ENCODE data around the gene FBXW8. TPM values are rescaled to one million over a fixed set of nuclear protein-coding genes. Genes with fewer than 3 reads are reported as not detected.

The FBXW8 gene
- polyA plus RNA-seq, 2 of the 4 experiments (the other 2 are of a cell fraction): 9.8 to 15.7 TPM

DNA sequence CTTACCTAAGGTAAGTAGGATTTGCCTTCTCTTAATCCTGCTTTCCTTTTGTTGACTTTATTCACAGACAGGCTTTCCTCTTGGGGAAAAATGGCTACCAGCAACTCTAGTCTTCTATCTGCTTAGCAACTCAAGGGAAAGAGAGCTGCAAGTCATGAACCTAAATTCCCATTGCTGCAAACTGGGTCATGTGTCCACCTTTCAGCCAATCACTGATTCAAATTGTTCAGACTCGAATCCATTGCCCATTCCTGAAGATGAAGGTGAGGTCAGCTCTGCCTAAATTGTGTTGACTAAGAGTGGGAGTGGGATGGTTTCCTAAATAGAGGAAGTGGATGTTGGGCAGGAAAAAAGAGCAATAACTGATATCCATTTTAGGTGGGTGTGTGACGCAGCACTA, 7.7 kb downstream of the FBXW8 start:
- POLR2A ChIA-PET: no interaction called here
- 69% methylated on average over 2 of the region's 2 CpGs for WGBS (ENCODE audit: missing lambda C conversion rate)
- CTCF ChIA-PET: no interaction called here

DNA sequence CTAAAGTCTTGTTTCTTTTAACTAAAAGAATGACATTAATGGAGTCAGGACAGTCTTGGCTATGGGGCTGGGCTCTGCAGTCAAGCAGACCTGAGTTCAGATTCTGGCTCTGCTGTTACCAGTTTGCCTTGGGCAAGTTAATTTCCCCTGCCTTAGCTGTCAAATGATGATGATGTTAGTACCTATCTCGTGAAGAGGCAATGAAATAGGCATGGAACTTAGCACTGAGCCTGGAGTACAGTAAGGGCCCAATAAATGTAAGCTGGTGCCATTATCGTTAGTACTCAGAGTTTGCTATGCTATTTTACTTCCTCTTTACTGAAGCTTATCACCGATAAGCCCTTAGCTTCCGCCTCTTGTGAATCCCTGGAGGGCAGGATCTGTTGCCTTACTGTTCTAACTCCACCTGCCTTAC, 8.5 kb downstream of the FBXW8 start:
- Histone ChIP-seq H3K4me1 (peaks cover 28% of the 10 kb centered on the region), H3K4me2 (no peak overlapping the region), H3K4me3 (no peak overlapping the region), H3K9me3 (no peaks in the 10 kb centered on the region), H3K27ac (no peak overlapping the region)
- 76% methylated on average over 4 of the region's 4 CpGs for WGBS (ENCODE audit: missing lambda C conversion rate)
- ChIA-PET CTCF (no interaction called here), POLR2A (no interaction called here)
- FAIRE-seq: no peak
- DNase-seq (ENCODE audit: low read depth in 1 of 2, low spot score in 1 of 2): no peak
- TF ChIP-seq TFCP2L1 (CRISPR knock-in tag; IDR thresholded peaks at IDR 0.05): no peak
- TF ChIP-seq, protein P1, sequence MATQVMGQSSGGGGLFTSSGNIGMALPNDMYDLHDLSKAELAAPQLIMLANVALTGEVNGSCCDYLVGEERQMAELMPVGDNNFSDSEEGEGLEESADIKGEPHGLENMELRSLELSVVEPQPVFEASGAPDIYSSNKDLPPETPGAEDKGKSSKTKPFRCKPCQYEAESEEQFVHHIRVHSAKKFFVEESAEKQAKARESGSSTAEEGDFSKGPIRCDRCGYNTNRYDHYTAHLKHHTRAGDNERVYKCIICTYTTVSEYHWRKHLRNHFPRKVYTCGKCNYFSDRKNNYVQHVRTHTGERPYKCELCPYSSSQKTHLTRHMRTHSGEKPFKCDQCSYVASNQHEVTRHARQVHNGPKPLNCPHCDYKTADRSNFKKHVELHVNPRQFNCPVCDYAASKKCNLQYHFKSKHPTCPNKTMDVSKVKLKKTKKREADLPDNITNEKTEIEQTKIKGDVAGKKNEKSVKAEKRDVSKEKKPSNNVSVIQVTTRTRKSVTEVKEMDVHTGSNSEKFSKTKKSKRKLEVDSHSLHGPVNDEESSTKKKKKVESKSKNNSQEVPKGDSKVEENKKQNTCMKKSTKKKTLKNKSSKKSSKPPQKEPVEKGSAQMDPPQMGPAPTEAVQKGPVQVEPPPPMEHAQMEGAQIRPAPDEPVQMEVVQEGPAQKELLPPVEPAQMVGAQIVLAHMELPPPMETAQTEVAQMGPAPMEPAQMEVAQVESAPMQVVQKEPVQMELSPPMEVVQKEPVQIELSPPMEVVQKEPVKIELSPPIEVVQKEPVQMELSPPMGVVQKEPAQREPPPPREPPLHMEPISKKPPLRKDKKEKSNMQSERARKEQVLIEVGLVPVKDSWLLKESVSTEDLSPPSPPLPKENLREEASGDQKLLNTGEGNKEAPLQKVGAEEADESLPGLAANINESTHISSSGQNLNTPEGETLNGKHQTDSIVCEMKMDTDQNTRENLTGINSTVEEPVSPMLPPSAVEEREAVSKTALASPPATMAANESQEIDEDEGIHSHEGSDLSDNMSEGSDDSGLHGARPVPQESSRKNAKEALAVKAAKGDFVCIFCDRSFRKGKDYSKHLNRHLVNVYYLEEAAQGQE (IDR thresholded peaks at IDR 0.05): no peak
- no peak for TF ChIP-seq SMC3 (IDR thresholded peaks at IDR 0.05)
- TF ChIP-seq FOXS1 (CRISPR knock-in tag; IDR thresholded peaks at IDR 0.05): no peak
- no peak for ATAC-seq

More for the DNA sequence above, 7.7 kb downstream of the FBXW8 start:
- Histone ChIP-seq H3K9me3 (no peaks in the 10 kb centered on the region), H3K4me2 (no peak overlapping the region), H3K4me1 (peaks cover 27% of the 10 kb centered on the region), H3K27ac (no peak overlapping the region), H3K4me3 (no peak overlapping the region)
- TF ChIP-seq POLR2A (IDR thresholded peaks at IDR 0.05; ENCODE audit: low read length) (no peak), USF2 (IDR thresholded peaks at IDR 0.05) (0 out of 2 replicates have a peak, but pooled peaks have one; percentile 21)
- no peak for DNase-seq (ENCODE audit: low read depth in 1 of 2, low spot score in 1 of 2)
- FAIRE-seq: no peak
- ATAC-seq: no peak

DNA sequence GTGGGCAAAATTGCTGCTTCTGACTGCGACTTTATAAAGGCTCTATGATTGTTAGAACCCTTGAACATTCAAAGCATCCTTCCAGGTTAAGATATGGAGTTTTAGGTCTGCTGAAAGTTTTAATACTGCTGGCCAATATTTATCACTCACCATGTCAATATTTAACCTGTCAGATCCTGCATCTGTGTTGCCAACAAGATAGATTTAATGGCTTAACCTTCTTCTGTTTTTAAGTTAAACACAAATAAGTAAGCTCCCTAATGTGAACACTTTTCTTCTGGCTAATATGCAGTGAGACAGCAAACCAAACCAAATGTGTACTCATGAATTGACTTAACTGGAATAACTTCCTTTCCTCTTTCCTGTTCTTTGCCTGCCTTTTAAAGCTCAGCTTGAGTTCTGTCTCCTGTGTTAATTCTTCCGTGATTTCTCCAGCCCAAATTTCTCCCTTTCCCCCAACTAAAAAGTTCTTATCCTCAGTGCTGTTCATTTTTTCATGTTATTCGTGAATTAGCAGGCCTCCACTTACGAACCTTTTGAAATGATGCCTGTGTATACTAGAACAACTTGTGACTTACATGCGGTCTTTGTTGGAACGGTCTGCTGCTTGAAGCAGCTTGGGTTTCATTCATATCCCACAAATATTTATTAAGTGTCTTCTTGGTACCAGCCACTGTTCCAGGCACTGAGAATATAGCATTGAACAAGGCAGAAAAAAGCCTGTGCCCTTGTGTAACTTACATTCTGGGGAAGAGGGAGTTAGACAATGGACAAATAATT, 9.1 kb downstream of the FBXW8 start:
- Histone ChIP-seq H3K9me3 (no peaks in the 10 kb centered on the region), H3K4me1 (peaks cover 34% of the 10 kb centered on the region), H3K4me2 (no peak overlapping the region), H3K27ac (no peak overlapping the region), H3K4me3 (no peak overlapping the region)
- no peak for ATAC-seq
- WGBS (ENCODE audit: missing lambda C conversion rate): 87% methylated on average over 6 of the region's 6 CpGs
- POLR2A ChIA-PET: no interaction called here
- DNase-seq (ENCODE audit: low read depth in 1 of 2, low spot score in 1 of 2): no peak
- CTCF ChIA-PET: no interaction called here
- no peak for FAIRE-seq
- no peak for TF ChIP-seq PHF8 (IDR thresholded peaks at IDR 0.05; ENCODE audit: borderline replicate concordance, low read depth)
- no peak for TF ChIP-seq FOSB (CRISPR knock-in tag; IDR thresholded peaks at IDR 0.05)
- TF ChIP-seq CBX2 (IDR thresholded peaks at IDR 0.05; ENCODE audit: borderline replicate concordance, low read depth): no peak
- TF ChIP-seq HOXB13 (CRISPR knock-in tag; IDR thresholded peaks at IDR 0.05; ENCODE audit: low read depth): no peak
- TF ChIP-seq, protein P2, sequence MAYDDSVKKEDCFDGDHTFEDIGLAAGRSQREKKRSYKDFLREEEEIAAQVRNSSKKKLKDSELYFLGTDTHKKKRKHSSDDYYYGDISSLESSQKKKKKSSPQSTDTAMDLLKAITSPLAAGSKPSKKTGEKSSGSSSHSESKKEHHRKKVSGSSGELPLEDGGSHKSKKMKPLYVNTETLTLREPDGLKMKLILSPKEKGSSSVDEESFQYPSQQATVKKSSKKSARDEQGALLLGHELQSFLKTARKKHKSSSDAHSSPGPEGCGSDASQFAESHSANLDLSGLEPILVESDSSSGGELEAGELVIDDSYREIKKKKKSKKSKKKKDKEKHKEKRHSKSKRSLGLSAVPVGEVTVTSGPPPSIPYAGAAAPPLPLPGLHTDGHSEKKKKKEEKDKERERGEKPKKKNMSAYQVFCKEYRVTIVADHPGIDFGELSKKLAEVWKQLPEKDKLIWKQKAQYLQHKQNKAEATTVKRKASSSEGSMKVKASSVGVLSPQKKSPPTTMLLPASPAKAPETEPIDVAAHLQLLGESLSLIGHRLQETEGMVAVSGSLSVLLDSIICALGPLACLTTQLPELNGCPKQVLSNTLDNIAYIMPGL (CRISPR knock-in tag; IDR thresholded peaks at IDR 0.05; ENCODE audit: borderline replicate concordance): no peak
- no peak for TF ChIP-seq KDM5A (IDR thresholded peaks at IDR 0.05)
- TF ChIP-seq BHLHE40 (IDR thresholded peaks at IDR 0.05; ENCODE audit: low read depth, low read length): no peak
- TF ChIP-seq TP53 (CRISPR knock-in tag; IDR thresholded peaks at IDR 0.05): no peak
- no peak for TF ChIP-seq HES2 (IDR thresholded peaks at IDR 0.05)
- TF ChIP-seq POLR2AphosphoS2 (conservative IDR thresholded peaks at IDR 0.05; ENCODE audit: low read length): no peak
- TF ChIP-seq ZNF302 (CRISPR knock-in tag; IDR thresholded peaks at IDR 0.05): no peak
- TF ChIP-seq GATA3 (IDR thresholded peaks at IDR 0.05; ENCODE audit: borderline replicate concordance): no peak
- no peak for TF ChIP-seq ZFP36 (IDR thresholded peaks at IDR 0.05; ENCODE audit: borderline replicate concordance, partially characterized antibody)
- no peak for TF ChIP-seq HDAC2 (IDR thresholded peaks at IDR 0.05)
- TF ChIP-seq RFX5 (IDR thresholded peaks at IDR 0.05): no peak
- no peak for TF ChIP-seq NPAS2 (CRISPR knock-in tag; IDR thresholded peaks at IDR 0.05; ENCODE audit: borderline replicate concordance)
- TF ChIP-seq MAZ (IDR thresholded peaks at IDR 0.05; ENCODE audit: borderline replicate concordance, low read depth, low read length): no peak
- TF ChIP-seq JUN (IDR thresholded peaks at IDR 0.05): no peak
